Esophagus squamous epithelium (tissue), 5 donors: ENCODE results near the gene DNAH1. TPM values are rescaled to one million over a fixed set of nuclear protein-coding genes. Genes with fewer than 3 reads are reported as not detected.

Source experiments
- DNase-seq: peaks from one replicate; lab custom pipeline; 2025; lab: John Stamatoyannopoulos, UW
- H3K27ac ChIP-seq, 4 donors: fragments of 200-600 bp; sonication (generic); one replicate each; pipeline ENCODE4 v1.5.1; 2016 to 2019; ENCODE audit warnings: mild to moderate bottlenecking in 1 of 4
- H3K27me3 ChIP-seq, 4 donors: fragments of 200-600 bp; sonication (generic); 1 replicate in 3 of 4; 2 replicates in 1 of 4; pipeline versions ENCODE4 v1.5.1 to v1.6.0; 2017 to 2021; ENCODE audit warnings: antibody characterized with exemption in 1 of 4
- H3K36me3 ChIP-seq, 3 donors: fragments of 200-600 bp; sonication (generic); one replicate each; pipeline ENCODE4 v1.5.1; 2016 to 2019
- H3K4me1 ChIP-seq, 3 donors: fragments of 200-600 bp; sonication (generic); one replicate each; pipeline ENCODE4 v1.5.1; 2017 to 2019
- H3K4me3 ChIP-seq, 4 donors: fragments of 200-600 bp; sonication (generic); 1 replicate in 3 of 4; 2 replicates in 1 of 4; pipeline ENCODE4 v1.5.1; 2016 to 2019; ENCODE audit warnings: mild to moderate bottlenecking in 2 of 4, moderate library complexity in 1 of 4
- H3K9me3 ChIP-seq, 3 donors: fragments of 200-600 bp; sonication (generic); one replicate each; pipeline ENCODE4 v1.5.1; 2016 to 2019
- POLR2A ChIP-seq, 4 donors: fragments of 450-650 bp; IDR thresholded peaks; one replicate each; pipeline ENCODE4 v1.6.1; 2017; ENCODE audit warnings: antibody characterized with exemption in 4 of 4, mild to moderate bottlenecking in 4 of 4, moderate library complexity in 3 of 4
- WGBS, 2 donors: methylation state at CpG; one replicate each; pipeline ENCODE4 v1.1.5; 2018; 5-methylcytosine and 5-hydroxymethylcytosine counted together
- intact Hi-C: fragments of 100-400 bp; cut with DNase I; formaldehyde crosslinking; loops from one replicate; pipeline ENCODE4 v1.15.0; 2022
- total RNA-seq, 4 donors: library from RNA; depleted of rRNA; stranded (reverse); fragments of >200 nt; gene quantifications; one replicate each; pipeline ENCODE4 v1.1.0, GENCODE V29; 2016
- TF ChIP-seq, protein P1 (sequence below), 6 experiments: fragments of 450-650 bp in 4 of 6; fragments of 200-600 bp in 2 of 6; sonication (generic) in 2 of 6; IDR thresholded peaks; one replicate each; pipeline ENCODE4 v1.5.1; 2016 to 2019; ENCODE audit warnings: antibody characterized with exemption in 6 of 6, mild to moderate bottlenecking in 4 of 6, moderate library complexity in 4 of 6
- donor health status: DM: yes; HTN: yes; CAD: no.

The DNAH1 gene
- total RNA-seq, 4 donors from 2014 or later: 1.3 to 5.9 (median 1.9) TPM

DNA sequence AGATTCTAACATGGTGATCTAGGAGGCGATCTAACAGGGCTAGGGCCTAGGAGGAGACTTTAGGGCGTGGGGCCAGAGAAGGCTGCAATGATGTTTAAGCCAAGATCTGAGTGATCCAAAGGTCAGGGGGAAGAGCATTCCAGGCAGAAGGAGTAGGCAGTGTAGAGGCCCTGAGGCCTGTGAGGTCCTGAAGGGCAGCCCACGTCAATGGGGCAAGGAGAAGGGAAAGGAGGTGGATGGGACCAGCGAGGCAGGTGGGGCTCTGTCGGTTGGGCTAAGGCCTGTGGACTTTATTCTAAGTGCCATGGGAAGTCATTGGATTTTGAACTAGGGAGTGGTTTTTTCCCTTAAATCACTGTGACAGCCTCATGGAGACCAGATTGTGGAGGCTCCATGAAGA is 10.2 kb upstream of the DNAH1 start:
- H3K9me3 ChIP-seq: no peaks in the 10 kb centered on the region
- intact Hi-C loops: no loop called here
- WGBS, 2 donors: 93 to 97% methylated on average over 5 of the region's 5 CpGs
- no peaks in the 10 kb centered on the region for H3K27me3 ChIP-seq
- no peaks in the 10 kb centered on the region for H3K4me1 ChIP-seq
- no peak overlapping the region for H3K4me3 ChIP-seq
- no peak for TF ChIP-seq POLR2A (IDR thresholded peaks at IDR 0.05)
- TF ChIP-seq, protein P1, sequence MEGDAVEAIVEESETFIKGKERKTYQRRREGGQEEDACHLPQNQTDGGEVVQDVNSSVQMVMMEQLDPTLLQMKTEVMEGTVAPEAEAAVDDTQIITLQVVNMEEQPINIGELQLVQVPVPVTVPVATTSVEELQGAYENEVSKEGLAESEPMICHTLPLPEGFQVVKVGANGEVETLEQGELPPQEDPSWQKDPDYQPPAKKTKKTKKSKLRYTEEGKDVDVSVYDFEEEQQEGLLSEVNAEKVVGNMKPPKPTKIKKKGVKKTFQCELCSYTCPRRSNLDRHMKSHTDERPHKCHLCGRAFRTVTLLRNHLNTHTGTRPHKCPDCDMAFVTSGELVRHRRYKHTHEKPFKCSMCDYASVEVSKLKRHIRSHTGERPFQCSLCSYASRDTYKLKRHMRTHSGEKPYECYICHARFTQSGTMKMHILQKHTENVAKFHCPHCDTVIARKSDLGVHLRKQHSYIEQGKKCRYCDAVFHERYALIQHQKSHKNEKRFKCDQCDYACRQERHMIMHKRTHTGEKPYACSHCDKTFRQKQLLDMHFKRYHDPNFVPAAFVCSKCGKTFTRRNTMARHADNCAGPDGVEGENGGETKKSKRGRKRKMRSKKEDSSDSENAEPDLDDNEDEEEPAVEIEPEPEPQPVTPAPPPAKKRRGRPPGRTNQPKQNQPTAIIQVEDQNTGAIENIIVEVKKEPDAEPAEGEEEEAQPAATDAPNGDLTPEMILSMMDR (IDR thresholded peaks at IDR 0.05): no peak
- no peak for DNase-seq
- no peak overlapping the region for H3K27ac ChIP-seq
- H3K36me3 ChIP-seq: peaks cover 0 to 5% (median 0%) of the 10 kb centered on the region in 3 donors

DNA sequence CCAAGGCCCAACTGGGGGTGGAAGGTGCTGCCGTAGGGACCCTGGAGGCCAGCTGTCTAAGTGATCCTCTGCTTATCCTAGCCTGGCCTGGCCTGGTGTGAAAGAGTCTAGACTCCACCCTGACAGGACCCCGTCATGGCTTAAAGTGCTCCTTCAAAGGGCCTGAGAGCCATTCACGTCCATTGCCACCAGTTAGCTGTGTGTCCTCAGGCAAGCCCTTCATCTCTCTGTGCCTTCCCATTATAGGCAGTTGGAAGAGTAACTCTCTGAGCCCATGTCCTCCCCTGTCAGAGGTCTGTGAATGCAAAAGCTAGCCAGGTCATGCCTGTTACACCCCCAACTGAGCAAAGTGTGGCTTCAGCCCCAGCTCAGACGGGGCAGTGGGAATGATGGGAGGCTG is 9.1 kb upstream of the DNAH1 start:
- TF ChIP-seq, protein P1 (IDR thresholded peaks at IDR 0.05): no peak
- TF ChIP-seq POLR2A (IDR thresholded peaks at IDR 0.05): no peak
- Histone ChIP-seq H3K27me3 (no peaks in the 10 kb centered on the region), H3K4me1 (no peaks in the 10 kb centered on the region), H3K9me3 (no peaks in the 10 kb centered on the region), H3K27ac (no peak overlapping the region), H3K36me3 (peaks cover 0 to 5% (median 0%) of the 10 kb centered on the region in 3 donors), H3K4me3 (no peak overlapping the region)
- intact Hi-C loops: no loop called here
- WGBS, 2 donors: 60 to 80% methylated on average over 1 of the region's 4 CpGs
- DNase-seq: no peak

GRCh38 chr3:52308308-52308707 is 7.8 kb upstream of the DNAH1 start:
- Histone ChIP-seq H3K27me3 (no peaks in the 10 kb centered on the region), H3K36me3 (peaks cover 0 to 5% (median 0%) of the 10 kb centered on the region in 3 donors), H3K9me3 (no peaks in the 10 kb centered on the region), H3K4me1 (peaks cover 0 to 6% (median 5%) of the 10 kb centered on the region in 3 donors), H3K27ac (no peak overlapping the region), H3K4me3 (no peak overlapping the region)
- 75 to 83% methylated on average over 1 of the region's 1 CpG for WGBS, 2 donors
- no peak for TF ChIP-seq POLR2A (IDR thresholded peaks at IDR 0.05)
- TF ChIP-seq, protein P1 (IDR thresholded peaks at IDR 0.05): no peak
- intact Hi-C loops: no loop called here
- no peak for DNase-seq

GRCh38 chr3:52310861-52311575 is 5.1 kb upstream of the DNAH1 start:
- Histone ChIP-seq H3K4me1 (peaks cover 7 to 21% (median 14%) of the 10 kb centered on the region in 3 donors), H3K36me3 (peaks cover 0 to 5% (median 0%) of the 10 kb centered on the region in 3 donors), H3K4me3 (no peak overlapping the region), H3K27ac (no peak overlapping the region), H3K27me3 (no peaks in the 10 kb centered on the region), H3K9me3 (no peaks in the 10 kb centered on the region)
- WGBS, 2 donors: 86% methylated on average over 2 to 4 of the region's 9 CpGs
- no peak for DNase-seq
- TF ChIP-seq POLR2A (IDR thresholded peaks at IDR 0.05): no peak
- TF ChIP-seq, protein P1 (IDR thresholded peaks at IDR 0.05): no peak
- intact Hi-C loops: no loop called here

- Histone ChIP-seq H3K36me3 (peaks cover 0 to 5% (median 0%) of the 10 kb centered on the region in 3 donors), H3K4me3 (no peak overlapping the region), H3K4me1 (peaks cover 7 to 21% (median 14%) of the 10 kb centered on the region in 3 donors), H3K27ac (no peak overlapping the region), H3K27me3 (no peaks in the 10 kb centered on the region), H3K9me3 (no peaks in the 10 kb centered on the region)
- WGBS, 2 donors: 85 to 87% methylated on average over 4 to 7 of the region's 9 CpGs
- intact Hi-C loops: no loop called here
- no peak for DNase-seq
- TF ChIP-seq, protein P1 (IDR thresholded peaks at IDR 0.05): no peak
- TF ChIP-seq POLR2A (IDR thresholded peaks at IDR 0.05): no peak
Measured at GRCh38 chr3:52311576-52312119, 4.5 kb upstream of the DNAH1 start.
